HepG2 (cell line): ENCODE data around the gene OR10K1. TPM values are rescaled to one million over a fixed set of nuclear protein-coding genes. Genes with fewer than 3 reads are reported as not detected.

Source experiments
- ATAC-seq: fragments of 200-7000 bp; cut with Tn5 transposase; 3 replicates; pipeline ENCODE4 v1.9.1; 2020; ENCODE audit warnings: mild to moderate bottlenecking, moderate library complexity
- BruUV-seq: library from RNA; stranded (reverse); fragments of 400-500 nt; replicated peaks from 2 replicates; lab custom pipeline; 2021; lab: Mats Ljungman, UMichigan
- CTCF ChIA-PET: fragments of 300-600 bp; formaldehyde crosslinking; extraction: SDS; loops from one replicate; lab custom pipeline; 2021; ENCODE audit warnings: low total read pairs, inconsistent platforms, low intra/inter-chr PET ratio; lab: Yijun Ruan, JAX
- POLR2A ChIA-PET: fragments of 350-600 bp; sonication (Branson Sonifier 250); formaldehyde crosslinking; loops from one replicate; lab custom pipeline; 2020; ENCODE audit warnings: antibody characterized with exemption, inconsistent platforms; lab: Yijun Ruan, JAX
- DNase-seq: peaks from one replicate; pipeline ENCODE4 v3.0.0-alpha.2; 2015; ENCODE audit warnings: low spot score
- FAIRE-seq: peaks from 3 replicates; lab custom pipeline; 2011; peaks lifted over from hg19 to GRCh38; lab: Jason Lieb, UNC
- H2AFZ ChIP-seq: one replicate; pipeline ENCODE4 v1.6.1; 2011; ENCODE audit warnings: low read length, inconsistent platforms
- H3K27ac ChIP-seq: fragments of 300-600 bp; 3 replicates; pipeline ENCODE4 v1.8.0; 2011; ENCODE audit warnings: mixed run types, mild to moderate bottlenecking, mixed read lengths, low read length, inconsistent platforms; ENCODE audit not compliant: insufficient read depth; ENCODE audit errors: extremely low read length
- H3K27me3 ChIP-seq, 2 experiments: fragments of 200-600 bp in 1 of 2; 2 replicates in 1 of 2; 3 replicates in 1 of 2; pipeline versions ENCODE4 v1.6.0 to v1.8.0; 2011; ENCODE audit warnings: low read length in 2 of 2, mild to moderate bottlenecking in 2 of 2, moderate library complexity in 2 of 2, inconsistent platforms in 1 of 2; ENCODE audit not compliant: insufficient read depth in 2 of 2, control insufficient read depth in 1 of 2
- H3K36me3 ChIP-seq, 2 experiments: fragments of 200-600 bp in 1 of 2; replicated peaks in 1 of 2; 2 replicates in 1 of 2; 3 replicates in 1 of 2; pipeline versions ENCODE4 v1.5.1 to v1.8.0; 2011; ENCODE audit warnings: low read length in 2 of 2, inconsistent platforms in 1 of 2; ENCODE audit not compliant: insufficient read depth in 2 of 2, control insufficient read depth in 1 of 2
- H3K4me1 ChIP-seq: 2 replicates; pipeline ENCODE4 v1.5.1; 2012; ENCODE audit warnings: low read length, inconsistent platforms; ENCODE audit not compliant: insufficient read depth
- H3K4me2 ChIP-seq: 2 replicates; pipeline ENCODE4 v1.6.0; 2011; ENCODE audit warnings: low read depth, low read length, inconsistent platforms
- H3K4me3 ChIP-seq, 3 experiments: fragments of 200-600 bp in 1 of 3; sonication (generic), shearing (Covaris generic) in 1 of 3; replicated peaks in 1 of 3; 2 replicates each; pipeline ENCODE4 v1.5.1; 2011 to 2016; ENCODE audit warnings: low read length in 3 of 3, inconsistent platforms in 2 of 3, low read depth in 2 of 3, mild to moderate bottlenecking in 2 of 3, control low read depth in 1 of 3, mixed read lengths in 1 of 3; ENCODE audit not compliant: insufficient read depth in 1 of 3
- H3K79me2 ChIP-seq: one replicate; pipeline ENCODE4 v1.6.1; 2011; ENCODE audit warnings: low read length, inconsistent platforms; ENCODE audit not compliant: insufficient read depth
- H3K9ac ChIP-seq: 2 replicates; pipeline ENCODE4 v1.6.0; 2011; ENCODE audit warnings: mild to moderate bottlenecking, low read depth, low read length, inconsistent platforms; ENCODE audit not compliant: insufficient read depth
- H3K9me3 ChIP-seq: 2 replicates; pipeline ENCODE4 v1.5.1; 2012; ENCODE audit warnings: mild to moderate bottlenecking, low read length
- H4K20me1 ChIP-seq: 2 replicates; pipeline ENCODE4 v1.6.0; 2011; ENCODE audit warnings: inconsistent platforms, mild to moderate bottlenecking, low read length, moderate library complexity; ENCODE audit not compliant: insufficient read depth
- ADNP ChIP-seq: sonication (generic); formaldehyde crosslinking; IDR thresholded peaks from 2 replicates; pipeline ENCODE4 v1.4.0; 2020; ENCODE audit warnings: missing genetic modification reagents
- BRD4 ChIP-seq: sonication (generic); formaldehyde crosslinking; IDR thresholded peaks from 2 replicates; pipeline ENCODE4 v1.4.0; 2020; ENCODE audit warnings: missing genetic modification reagents
- CEBPG ChIP-seq: IDR thresholded peaks from 2 replicates; pipeline ENCODE4 v1.6.1; 2016
- CREB1 ChIP-seq, 2 experiments: fragments of 450-650 bp in 1 of 2; IDR thresholded peaks; 2 replicates each; pipeline ENCODE4 v1.6.1; 2016 to 2017; ENCODE audit warnings: control low read depth in 1 of 2, mild to moderate bottlenecking in 1 of 2, missing compliant biosample characterization in 1 of 2, missing genetic modification characterization in 1 of 2
- ERF ChIP-seq: IDR thresholded peaks from 2 replicates; pipeline ENCODE4 v1.6.1; 2018; ENCODE audit warnings: missing biosample characterization, missing genetic modification reagents
- FOXO4 ChIP-seq: sonication (generic); formaldehyde crosslinking; conservative IDR thresholded peaks from 2 replicates; pipeline ENCODE4 v1.8.1; 2023; ENCODE audit warnings: missing genetic modification reagents
- MYPOP ChIP-seq: sonication (generic); formaldehyde crosslinking; IDR thresholded peaks from 2 replicates; pipeline ENCODE4 v1.8.1; 2023; ENCODE audit warnings: mild to moderate bottlenecking, moderate library complexity, missing genetic modification reagents
- SP140L ChIP-seq: sonication (generic); formaldehyde crosslinking; IDR thresholded peaks from 2 replicates; pipeline ENCODE4 v1.4.0; 2020; ENCODE audit warnings: missing genetic modification reagents, borderline replicate concordance
- ZBTB14 ChIP-seq: sonication (generic); formaldehyde crosslinking; IDR thresholded peaks from 2 replicates; pipeline ENCODE4 v1.4.0; 2020; ENCODE audit warnings: missing genetic modification reagents
- ZMAT3 ChIP-seq: sonication (generic); formaldehyde crosslinking; conservative IDR thresholded peaks from 2 replicates; pipeline ENCODE4 v1.7.0; 2021; ENCODE audit warnings: missing genetic modification reagents
- ZNF12 ChIP-seq: sonication (generic); formaldehyde crosslinking; IDR thresholded peaks from 2 replicates; pipeline ENCODE4 v1.5.0; 2020; ENCODE audit warnings: missing genetic modification reagents
- ZNF160 ChIP-seq: sonication (generic); formaldehyde crosslinking; IDR thresholded peaks from 2 replicates; pipeline ENCODE4 v1.8.0; 2022; ENCODE audit warnings: mild to moderate bottlenecking, inconsistent platforms, missing genetic modification reagents
- ZNF446 ChIP-seq: sonication (generic); formaldehyde crosslinking; IDR thresholded peaks from 2 replicates; pipeline ENCODE4 v1.5.0; 2020; ENCODE audit warnings: mild to moderate bottlenecking, missing genetic modification reagents
- WGBS: methylation state at CpG from one replicate; pipeline ENCODE4 v1.1.6; 2017; ENCODE audit warnings: low lambda C conversion rate; 5-methylcytosine and 5-hydroxymethylcytosine counted together
- in situ Hi-C: cut with HindIII; loops from 2 replicates; pipeline ENCODE4 v1.10.0; 2017; ENCODE audit warnings: low pct_unique_long_range_greater_than_20kb; ENCODE audit not compliant: extremely low pct_ligation_motif_present
- intact Hi-C: fragments of 100-400 bp; cut with micrococcal nuclease; formaldehyde crosslinking; loops from one replicate; pipeline ENCODE4 v1.10.0; 2022; ENCODE audit not compliant: unreplicated experiment
- polyA plus RNA-seq, 8 experiments: library from polyadenylated mRNA; depleted of rRNA in 3 of 8; stranded (reverse) in 7 of 8; unstranded in 1 of 8; fragments of >200 nt; fragmentation: Illumina TruSeq in 4 of 8; extraction: Trizol in 4 of 8; gene quantifications; 2 replicates each; pipeline versions ENCODE4 v1.2.1 to v1.2.3, GENCODE V29; 2011 to 2016; ENCODE audit warnings: low read depth in 4 of 8, missing spikeins in 1 of 8, mixed read lengths in 1 of 8; ENCODE audit not compliant: insufficient read depth in 1 of 8
- total RNA-seq, 5 experiments: library from RNA; depleted of rRNA; stranded (reverse); fragments of >200 nt; fragmentation: Illumina TruSeq; extraction: Trizol; gene quantifications; 2 replicates each; pipeline ENCODE4 v1.2.3, GENCODE V29; 2016; ENCODE audit warnings: low read depth in 1 of 5
- TF ChIP-seq, protein P1 (sequence below): sonication (generic); formaldehyde crosslinking; IDR thresholded peaks from 2 replicates; pipeline ENCODE4 v1.5.1; 2020; ENCODE audit warnings: missing genetic modification reagents, mild to moderate bottlenecking, borderline replicate concordance
- TF ChIP-seq, protein P2 (sequence below): sonication (generic); formaldehyde crosslinking; IDR thresholded peaks from 2 replicates; pipeline ENCODE4 v1.4.0; 2020; ENCODE audit warnings: missing genetic modification reagents
- TF ChIP-seq, protein P3 (sequence below): IDR thresholded peaks from 2 replicates; pipeline ENCODE4 v1.6.1; 2016; ENCODE audit warnings: low read depth, borderline replicate concordance

OR10K1 gene
- total and polyA plus RNA-seq, 2 of the 13 experiments (the other 11 are each of a cell fraction or from before 2014, with no cell fraction given) = not detected

DNA sequence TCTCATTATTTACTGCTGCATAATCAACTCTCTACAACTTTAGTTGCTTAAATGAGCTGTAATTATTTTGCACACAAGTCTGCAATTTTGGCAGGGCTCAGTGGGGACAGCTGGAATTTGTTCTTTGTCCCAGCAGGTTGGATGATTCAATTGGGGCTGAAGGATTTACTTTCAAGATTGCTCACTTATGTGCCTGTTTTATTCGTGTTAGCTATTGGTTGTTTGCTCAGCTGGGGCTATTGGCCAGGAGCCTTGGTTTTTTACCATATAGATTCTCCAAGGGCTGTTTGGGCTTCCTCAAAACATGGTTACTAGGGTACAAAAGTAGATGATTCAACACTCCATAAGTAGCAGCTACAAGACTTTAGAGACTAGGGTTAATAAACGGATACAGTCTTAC, 23.8 kb downstream of the OR10K1 start:
- in situ Hi-C loops = no loop called here
- intact Hi-C loops = no loop called here
- ChIA-PET POLR2A (no interaction called here), CTCF (no interaction called here)
- 0% methylated on average over 2 of the region's 2 CpGs for WGBS
- ATAC-seq = no peak
- H3K9ac ChIP-seq = no peak overlapping the region
- no peaks in the 10 kb centered on the region for H3K36me3 ChIP-seq
- FAIRE-seq = no peak
- no peaks in the 10 kb centered on the region for H4K20me1 ChIP-seq
- no peak overlapping the region for H2AFZ ChIP-seq
- H3K4me1 ChIP-seq = no peaks in the 10 kb centered on the region
- no peak for DNase-seq
- no peaks in the 10 kb centered on the region for H3K79me2 ChIP-seq
- H3K27me3 ChIP-seq = no peaks in the 10 kb centered on the region
- no TSS peak for BruUV-seq
- peaks cover 13% of the 10 kb centered on the region for H3K9me3 ChIP-seq
- no peak overlapping the region for H3K4me2 ChIP-seq
- no peak overlapping the region for H3K4me3 ChIP-seq
- TF ChIP-seq FOXO4 = no peak
- TF ChIP-seq, protein P1, sequence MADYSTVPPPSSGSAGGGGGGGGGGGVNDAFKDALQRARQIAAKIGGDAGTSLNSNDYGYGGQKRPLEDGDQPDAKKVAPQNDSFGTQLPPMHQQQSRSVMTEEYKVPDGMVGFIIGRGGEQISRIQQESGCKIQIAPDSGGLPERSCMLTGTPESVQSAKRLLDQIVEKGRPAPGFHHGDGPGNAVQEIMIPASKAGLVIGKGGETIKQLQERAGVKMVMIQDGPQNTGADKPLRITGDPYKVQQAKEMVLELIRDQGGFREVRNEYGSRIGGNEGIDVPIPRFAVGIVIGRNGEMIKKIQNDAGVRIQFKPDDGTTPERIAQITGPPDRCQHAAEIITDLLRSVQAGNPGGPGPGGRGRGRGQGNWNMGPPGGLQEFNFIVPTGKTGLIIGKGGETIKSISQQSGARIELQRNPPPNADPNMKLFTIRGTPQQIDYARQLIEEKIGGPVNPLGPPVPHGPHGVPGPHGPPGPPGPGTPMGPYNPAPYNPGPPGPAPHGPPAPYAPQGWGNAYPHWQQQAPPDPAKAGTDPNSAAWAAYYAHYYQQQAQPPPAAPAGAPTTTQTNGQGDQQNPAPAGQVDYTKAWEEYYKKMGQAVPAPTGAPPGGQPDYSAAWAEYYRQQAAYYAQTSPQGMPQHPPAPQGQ (CRISPR knock-in tag) = no peak
- TF ChIP-seq ADNP (CRISPR knock-in tag) = no peak
- TF ChIP-seq CREB1 (IDR thresholded peaks at IDR 0.05) = no peak
- no peak for TF ChIP-seq CREB1 (CRISPR knock-in tag; IDR thresholded peaks at IDR 0.05)
- TF ChIP-seq, protein P2, sequence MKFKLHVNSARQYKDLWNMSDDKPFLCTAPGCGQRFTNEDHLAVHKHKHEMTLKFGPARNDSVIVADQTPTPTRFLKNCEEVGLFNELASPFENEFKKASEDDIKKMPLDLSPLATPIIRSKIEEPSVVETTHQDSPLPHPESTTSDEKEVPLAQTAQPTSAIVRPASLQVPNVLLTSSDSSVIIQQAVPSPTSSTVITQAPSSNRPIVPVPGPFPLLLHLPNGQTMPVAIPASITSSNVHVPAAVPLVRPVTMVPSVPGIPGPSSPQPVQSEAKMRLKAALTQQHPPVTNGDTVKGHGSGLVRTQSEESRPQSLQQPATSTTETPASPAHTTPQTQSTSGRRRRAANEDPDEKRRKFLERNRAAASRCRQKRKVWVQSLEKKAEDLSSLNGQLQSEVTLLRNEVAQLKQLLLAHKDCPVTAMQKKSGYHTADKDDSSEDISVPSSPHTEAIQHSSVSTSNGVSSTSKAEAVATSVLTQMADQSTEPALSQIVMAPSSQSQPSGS = no peak
- no peak for TF ChIP-seq ZNF446 (CRISPR knock-in tag)
- no peak for TF ChIP-seq SP140L (CRISPR knock-in tag)
- TF ChIP-seq, protein P3, sequence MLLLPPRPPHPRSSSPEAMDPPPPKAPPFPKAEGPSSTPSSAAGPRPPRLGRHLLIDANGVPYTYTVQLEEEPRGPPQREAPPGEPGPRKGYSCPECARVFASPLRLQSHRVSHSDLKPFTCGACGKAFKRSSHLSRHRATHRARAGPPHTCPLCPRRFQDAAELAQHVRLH (CRISPR knock-in tag) = no peak
- TF ChIP-seq BRD4 (CRISPR knock-in tag) = no peak
- TF ChIP-seq ZNF160 (CRISPR knock-in tag) = no peak
- TF ChIP-seq MYPOP = no peak
- TF ChIP-seq ERF (CRISPR knock-in tag) = no peak
- TF ChIP-seq ZMAT3 (CRISPR knock-in tag) = no peak
- no peak for TF ChIP-seq ZBTB14
- TF ChIP-seq ZNF12 (CRISPR knock-in tag) = no peak
- TF ChIP-seq CEBPG = no peak
- no peak overlapping the region for H3K27ac ChIP-seq
